CD4-positive, alpha-beta memory T cell (primary cell): ENCODE data around the gene SUSD6. TPM values are rescaled to one million over a fixed set of nuclear protein-coding genes. Genes with fewer than 3 reads are reported as not detected.

Experiments used
- CTCF ChIA-PET: fragments of 350-600 bp; sonication (Branson Sonifier 250); formaldehyde crosslinking; loops from one replicate; lab custom pipeline; 2021; ENCODE audit warnings: inconsistent platforms; ENCODE audit not compliant: partially characterized antibody; lab: Charles Lee
- POLR2A ChIA-PET: fragments of 350-600 bp; sonication (Branson Sonifier 250); formaldehyde crosslinking; loops from one replicate; lab custom pipeline; 2021; ENCODE audit not compliant: partially characterized antibody; lab: Charles Lee
- DNase-seq, 5 donors: peaks; one replicate each; pipeline versions ENCODE4 v3.0.0 to v3.0.0-alpha.2; 2020 to 2022; ENCODE audit warnings: mixed read lengths in 1 of 5
- H3K27ac ChIP-seq: one replicate; pipeline ENCODE4 v1.7.0; 2013; ENCODE audit warnings: low read depth, low read length
- H3K27me3 ChIP-seq: 2 replicates; pipeline ENCODE4 v1.7.0; 2013; ENCODE audit warnings: mild to moderate bottlenecking, low read length, moderate library complexity; ENCODE audit not compliant: insufficient read depth
- H3K36me3 ChIP-seq: 2 replicates; pipeline ENCODE4 v1.7.0; 2013; ENCODE audit warnings: mild to moderate bottlenecking, low read length, moderate library complexity; ENCODE audit not compliant: insufficient read depth
- H3K4me1 ChIP-seq: 2 replicates; pipeline ENCODE4 v1.7.0; 2013; ENCODE audit warnings: mild to moderate bottlenecking, low read length, moderate library complexity; ENCODE audit not compliant: insufficient read depth
- H3K4me3 ChIP-seq, 2 donors: one replicate each; pipeline ENCODE4 v1.7.0; 2013; ENCODE audit warnings: low read length in 2 of 2, mild to moderate bottlenecking in 1 of 2
- H3K9me3 ChIP-seq, 2 donors: one replicate each; pipeline ENCODE4 v1.7.0; 2013; ENCODE audit warnings: low read length in 2 of 2, control low read depth in 1 of 2; ENCODE audit not compliant: control insufficient read depth in 1 of 2
- H3K27ac Mint-ChIP-seq, 7 donors: one replicate each; pipeline ENCODE4 v1.8.0; 2020 to 2021; ENCODE audit warnings: mixed read lengths in 7 of 7, mild to moderate bottlenecking in 6 of 7, inconsistent platforms in 3 of 7, moderate library complexity in 3 of 7
- H3K27me3 Mint-ChIP-seq, 2 donors: one replicate each; pipeline ENCODE4 v1.8.0; 2020 to 2021; ENCODE audit warnings: mixed read lengths in 2 of 2
- H3K36me3 Mint-ChIP-seq, 2 donors: one replicate each; pipeline ENCODE4 v1.8.0; 2020 to 2021; ENCODE audit warnings: mixed read lengths in 2 of 2, inconsistent platforms in 1 of 2, mild to moderate bottlenecking in 1 of 2
- H3K4me1 Mint-ChIP-seq, 4 donors: one replicate each; pipeline ENCODE4 v1.8.0; 2020 to 2021; ENCODE audit warnings: mixed read lengths in 4 of 4, mild to moderate bottlenecking in 1 of 4
- H3K4me3 Mint-ChIP-seq, 8 donors: one replicate each; pipeline ENCODE4 v1.8.0; 2020 to 2021; ENCODE audit warnings: mixed read lengths in 8 of 8, mild to moderate bottlenecking in 7 of 8, moderate library complexity in 6 of 8, inconsistent platforms in 3 of 8
- H3K9me3 Mint-ChIP-seq, 8 donors: one replicate each; pipeline ENCODE4 v1.8.0; 2020 to 2021; ENCODE audit warnings: mixed read lengths in 8 of 8, mild to moderate bottlenecking in 5 of 8, inconsistent platforms in 3 of 8, moderate library complexity in 1 of 8
- intact Hi-C: fragments of 100-400 bp; cut with micrococcal nuclease; formaldehyde crosslinking; loops from one replicate; pipeline ENCODE4 v1.15.1; 2023
- polyA plus RNA-seq, 2 donors: library from polyadenylated mRNA; unstranded; fragments of 300-500 nt; fragmentation: Illumina TruSeq; gene quantifications; one replicate each; pipeline ENCODE4 v1.2.3, GENCODE V29; 2021
- total RNA-seq, 2 experiments: library from RNA; stranded (reverse); gene quantifications; one replicate each; pipeline ENCODE4 v1.2.3, GENCODE V29; 2021

The SUSD6 gene
- total and polyA plus RNA-seq, 4 experiments from 2014 or later: 4.8 to 62.0 (median 36.1) TPM

DNA sequence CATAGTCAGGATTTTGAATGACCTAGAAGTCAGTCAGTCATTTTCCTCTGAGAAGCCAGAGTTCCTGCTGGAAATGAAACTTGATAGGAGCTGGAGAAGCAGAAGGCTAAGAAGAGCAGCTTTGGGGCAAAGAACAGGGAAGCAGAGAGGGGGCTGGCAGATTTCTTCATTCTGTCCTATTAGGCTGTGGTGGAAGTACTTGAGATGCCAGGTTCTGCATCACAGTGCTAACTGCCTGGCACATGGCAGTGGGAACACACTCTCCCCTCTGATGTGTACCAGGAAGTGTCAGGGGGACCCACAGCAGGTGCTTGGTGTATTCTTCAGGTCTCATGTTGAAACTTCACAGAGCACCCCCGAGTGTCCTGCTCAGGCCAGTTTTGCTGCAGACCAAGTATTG lies 61.0 kb downstream of the SUSD6 start:
- H3K4me3 Mint-ChIP-seq: peak overlapping the region in 4 of 8 donors; percentile 21 to 64 (median 57)
- Histone ChIP-seq H3K27ac (peak overlapping the region; percentile 32), H3K27me3 (no peaks in the 10 kb centered on the region), H3K36me3 (no peaks in the 10 kb centered on the region), H3K4me1 (peaks cover 95% of the 10 kb centered on the region), H3K9me3 (no peaks in the 10 kb centered on the region), H3K4me3 (no peak overlapping the region)
- H3K4me1 Mint-ChIP-seq: peaks cover 82 to 96% (median 89%) of the 10 kb centered on the region in 4 donors
- ChIA-PET CTCF (interaction anchor here (1.7 kb wide), 1 partner anchor 55 kb away, joined by 5 read pairs; no protein-coding TSS in a partner anchor), POLR2A (interaction anchor here (0.9 to 8.8 kb wide), 3 partner anchors 10 to 59 kb away, joined by 3 to 99 read pairs (median 7); partner anchors contain the start of gene SUSD6)
- peaks cover 0 to 4% (median 0%) of the 10 kb centered on the region in 8 donors for H3K9me3 Mint-ChIP-seq
- peak overlapping the region; percentile 58 to 87 (median 85) for H3K27ac Mint-ChIP-seq
- H3K27me3 Mint-ChIP-seq: no peaks in the 10 kb centered on the region
- H3K36me3 Mint-ChIP-seq: peaks cover 11 to 27% of the 10 kb centered on the region in 2 donors
- intact Hi-C loops: loop anchor here (2.0 kb wide), 2 partner anchors 36 to 58 kb away; no protein-coding TSS in a partner anchor
- DNase-seq: no peak

DNA sequence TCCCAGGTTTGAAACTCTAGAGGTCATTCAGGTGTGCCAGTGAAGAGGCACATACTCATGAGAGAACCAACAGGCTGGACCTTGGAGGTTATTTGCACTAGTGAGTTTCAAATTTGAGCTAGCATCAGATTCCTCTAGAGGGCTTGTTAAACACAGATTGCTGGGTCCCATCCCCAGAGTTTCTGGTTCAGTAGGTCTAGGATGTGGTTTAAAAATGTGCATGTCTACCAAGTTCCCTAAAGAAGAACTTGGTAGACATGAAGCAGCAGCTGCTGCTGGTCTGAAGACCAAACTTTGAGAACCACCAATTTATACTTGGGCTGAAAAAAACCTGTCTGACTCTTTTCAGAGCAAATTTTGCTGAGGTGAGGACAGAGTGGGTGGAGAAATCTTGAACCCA lies 61.7 kb downstream of the SUSD6 start:
- intact Hi-C loops: loop anchor here (2.0 kb wide), 2 partner anchors 36 to 58 kb away; no protein-coding TSS in a partner anchor
- Mint-ChIP-seq H3K27ac (peak overlapping the region; percentile 56 to 95 (median 83)), H3K4me1 (peaks cover 76 to 89% (median 83%) of the 10 kb centered on the region in 4 donors), H3K9me3 (peaks cover 0 to 1% (median 0%) of the 10 kb centered on the region in 8 donors), H3K36me3 (peaks cover 8 to 27% of the 10 kb centered on the region in 2 donors), H3K4me3 (peak overlapping the region; percentile 29 to 83 (median 70)), H3K27me3 (no peaks in the 10 kb centered on the region)
- POLR2A ChIA-PET: interaction anchor here (0.9 to 8.8 kb wide), 7 partner anchors 9 to 59 kb away, joined by 3 to 99 read pairs (median 3); partner anchors contain the start of gene SUSD6
- CTCF ChIA-PET: interaction anchor here (1.1 to 1.7 kb wide), 3 partner anchors 54 to 92 kb away, joined by 3 to 5 read pairs (median 3); partner anchors contain the start of gene SUSD6
- Histone ChIP-seq H3K4me3 (peak overlapping the region in 1 of 2 donors; percentile 4), H3K27ac (peak overlapping the region; percentile 32), H3K4me1 (peaks cover 90% of the 10 kb centered on the region), H3K27me3 (no peaks in the 10 kb centered on the region), H3K36me3 (no peaks in the 10 kb centered on the region), H3K9me3 (no peaks in the 10 kb centered on the region)
- DNase-seq: peak in 2 of 5 donors; percentile 22 to 42

DNA sequence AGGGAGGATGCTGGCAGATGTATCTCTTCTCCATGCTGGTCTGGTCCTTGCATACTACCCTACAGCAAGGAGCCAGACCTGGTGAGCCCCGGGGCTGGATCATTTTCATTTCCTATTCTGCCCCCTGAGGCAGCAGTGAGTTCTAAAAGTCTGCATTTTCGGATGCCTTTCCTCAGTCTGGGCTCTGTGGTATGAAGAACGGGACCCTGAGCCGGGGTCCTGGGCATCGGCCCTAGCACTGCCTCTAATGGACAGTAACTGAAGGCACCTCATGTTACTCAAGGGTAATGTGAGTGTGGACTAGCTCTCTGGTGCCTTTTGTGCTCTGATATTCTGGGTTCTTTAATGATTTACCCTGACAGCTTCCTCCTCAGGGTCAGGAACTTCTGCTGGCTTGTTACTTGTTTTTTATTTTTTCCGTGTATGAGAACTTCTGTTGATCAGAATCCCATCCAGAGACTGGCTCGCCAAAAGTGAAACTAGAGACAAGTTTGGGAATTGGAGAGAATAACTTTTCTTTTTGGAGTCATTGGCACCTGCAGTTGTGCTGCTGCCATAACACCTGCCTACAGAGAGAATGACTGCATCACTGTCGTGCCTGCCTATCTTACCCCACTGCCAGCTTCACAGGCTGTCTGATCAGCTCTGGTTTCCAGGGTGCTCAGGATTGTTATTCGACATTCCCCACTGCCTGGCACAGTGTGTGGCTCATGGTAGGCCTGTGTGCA lies 62.3 kb downstream of the SUSD6 start:
- ChIA-PET CTCF (interaction anchor here (0.6 to 1.7 kb wide), 9 partner anchors 13 to 1840 kb away, joined by 3 to 6 read pairs (median 3); partner anchors contain the start of gene SUSD6), POLR2A (interaction anchor here (1.0 to 8.8 kb wide), 10 partner anchors 11 to 60 kb away, joined by 3 to 99 read pairs (median 4); partner anchors contain the start of gene SUSD6)
- Mint-ChIP-seq H3K27ac (peak overlapping the region; percentile 56 to 95 (median 83)), H3K4me1 (peaks cover 74 to 84% (median 78%) of the 10 kb centered on the region in 4 donors), H3K27me3 (no peaks in the 10 kb centered on the region), H3K4me3 (peak overlapping the region; percentile 58 to 83 (median 70)), H3K36me3 (peaks cover 8 to 26% of the 10 kb centered on the region in 2 donors), H3K9me3 (peaks cover 0 to under 1% (median 0%) of the 10 kb centered on the region in 8 donors)
- no peaks in the 10 kb centered on the region for H3K36me3 ChIP-seq
- H3K9me3 ChIP-seq: no peaks in the 10 kb centered on the region
- peak overlapping the region; percentile 32 for H3K27ac ChIP-seq
- DNase-seq: no peak
- H3K4me3 ChIP-seq: peak overlapping the region; percentile 4 to 11
- peaks cover 83% of the 10 kb centered on the region for H3K4me1 ChIP-seq
- H3K27me3 ChIP-seq: no peaks in the 10 kb centered on the region
- intact Hi-C loops: loop anchor here (2.0 kb wide), 3 partner anchors 17 to 59 kb away; no protein-coding TSS in a partner anchor

DNA sequence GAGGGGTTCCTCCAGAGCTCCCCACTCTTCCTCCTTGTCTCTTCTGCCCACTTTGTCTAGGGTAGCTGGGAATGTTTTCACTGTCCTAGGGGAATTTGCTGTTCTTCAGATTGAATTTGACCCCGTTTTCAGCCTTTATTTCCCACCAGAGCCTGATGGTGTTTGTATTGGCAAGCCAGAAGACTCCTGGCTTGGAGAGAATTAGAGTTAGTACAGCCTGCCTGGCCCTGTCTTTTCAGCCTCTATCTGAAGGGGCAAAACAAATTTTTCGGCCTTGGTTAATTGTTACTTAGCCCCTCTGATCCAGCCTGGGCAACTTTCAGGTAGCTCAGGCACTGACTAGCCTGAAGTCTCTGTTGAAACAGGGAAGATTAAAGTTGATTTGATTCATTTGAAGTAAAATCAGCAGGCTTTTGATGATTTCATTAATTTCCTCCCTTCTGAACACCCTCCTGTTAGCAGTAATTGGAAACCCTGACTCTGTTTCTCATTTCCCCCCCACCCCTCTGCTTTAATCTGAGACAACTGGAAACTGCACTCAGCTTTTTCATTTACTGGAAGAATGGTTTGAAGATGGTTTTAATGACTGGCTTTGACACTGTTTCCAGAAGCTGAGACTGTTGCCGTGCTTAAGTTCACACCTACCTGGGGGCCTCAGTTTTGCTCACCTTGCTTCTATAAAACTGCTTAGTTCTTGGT lies 63.3 kb downstream of the SUSD6 start:
- Mint-ChIP-seq H3K9me3 (no peaks in the 10 kb centered on the region), H3K36me3 (peaks cover 5 to 23% of the 10 kb centered on the region in 2 donors), H3K4me1 (peaks cover 67 to 74% (median 70%) of the 10 kb centered on the region in 4 donors), H3K27ac (peak overlapping the region; percentile 56 to 93 (median 83)), H3K4me3 (peak overlapping the region in 7 of 8 donors; percentile 43 to 83 (median 69)), H3K27me3 (no peaks in the 10 kb centered on the region)
- H3K27ac ChIP-seq: peak overlapping the region; percentile 32
- H3K4me3 ChIP-seq: no peak overlapping the region
- H3K27me3 ChIP-seq: no peaks in the 10 kb centered on the region
- CTCF ChIA-PET: interaction anchor here (0.6 to 1.6 kb wide), 7 partner anchors 12 to 1841 kb away, joined by 3 to 6 read pairs (median 4); no protein-coding TSS in a partner anchor
- H3K36me3 ChIP-seq: no peaks in the 10 kb centered on the region
- no peak for DNase-seq
- no peaks in the 10 kb centered on the region for H3K9me3 ChIP-seq
- intact Hi-C loops: loop anchor here (2.0 kb wide), 1 partner anchor 18 kb away; no protein-coding TSS in a partner anchor
- POLR2A ChIA-PET: interaction anchor here (1.0 to 8.8 kb wide), 5 partner anchors 10 to 61 kb away, joined by 3 to 99 read pairs (median 4); partner anchors contain the start of gene SUSD6
- peaks cover 77% of the 10 kb centered on the region for H3K4me1 ChIP-seq

DNA sequence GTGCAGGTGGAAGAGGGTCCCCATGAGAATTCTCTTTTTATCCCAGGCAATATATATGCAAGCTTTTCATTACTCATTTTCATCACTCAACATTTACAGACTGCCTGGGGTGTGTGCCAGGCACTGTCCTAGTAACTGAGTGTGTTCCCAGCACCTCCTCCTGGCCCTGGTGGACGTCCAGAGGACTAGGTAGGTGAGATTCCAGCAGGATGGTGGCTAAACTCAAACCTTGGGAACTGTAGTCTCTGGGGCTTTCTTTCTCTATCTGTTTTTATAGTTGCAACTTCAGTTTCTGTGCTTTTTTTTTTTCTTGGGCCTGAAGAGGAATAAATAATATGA lies 63.8 kb downstream of the SUSD6 start:
- peak overlapping the region in 5 of 8 donors; percentile 10 to 83 (median 63) for H3K4me3 Mint-ChIP-seq
- H3K27me3 ChIP-seq: no peaks in the 10 kb centered on the region
- no peaks in the 10 kb centered on the region for H3K36me3 ChIP-seq
- H3K27ac Mint-ChIP-seq: peak overlapping the region in 6 of 7 donors; percentile 56 to 90 (median 78)
- peak overlapping the region; percentile 12 for H3K27ac ChIP-seq
- ChIA-PET POLR2A (interaction anchor here (1.1 to 8.8 kb wide), 4 partner anchors 10 to 61 kb away, joined by 3 to 99 read pairs (median 4); partner anchors contain the start of gene SUSD6), CTCF (interaction anchor here (0.8 to 1.6 kb wide), 3 partner anchors 24 to 71 kb away, joined by 3 to 6 read pairs (median 4); no protein-coding TSS in a partner anchor)
- H3K9me3 Mint-ChIP-seq: no peaks in the 10 kb centered on the region
- intact Hi-C loops: loop anchor here (2.0 kb wide), 1 partner anchor 18 kb away; no protein-coding TSS in a partner anchor
- no peaks in the 10 kb centered on the region for H3K27me3 Mint-ChIP-seq
- H3K4me1 ChIP-seq: peaks cover 77% of the 10 kb centered on the region
- H3K9me3 ChIP-seq: no peaks in the 10 kb centered on the region
- H3K4me3 ChIP-seq: no peak overlapping the region
- H3K36me3 Mint-ChIP-seq: peaks cover 5 to 19% of the 10 kb centered on the region in 2 donors
- no peak for DNase-seq
- H3K4me1 Mint-ChIP-seq: peaks cover 63 to 72% (median 68%) of the 10 kb centered on the region in 4 donors

DNA sequence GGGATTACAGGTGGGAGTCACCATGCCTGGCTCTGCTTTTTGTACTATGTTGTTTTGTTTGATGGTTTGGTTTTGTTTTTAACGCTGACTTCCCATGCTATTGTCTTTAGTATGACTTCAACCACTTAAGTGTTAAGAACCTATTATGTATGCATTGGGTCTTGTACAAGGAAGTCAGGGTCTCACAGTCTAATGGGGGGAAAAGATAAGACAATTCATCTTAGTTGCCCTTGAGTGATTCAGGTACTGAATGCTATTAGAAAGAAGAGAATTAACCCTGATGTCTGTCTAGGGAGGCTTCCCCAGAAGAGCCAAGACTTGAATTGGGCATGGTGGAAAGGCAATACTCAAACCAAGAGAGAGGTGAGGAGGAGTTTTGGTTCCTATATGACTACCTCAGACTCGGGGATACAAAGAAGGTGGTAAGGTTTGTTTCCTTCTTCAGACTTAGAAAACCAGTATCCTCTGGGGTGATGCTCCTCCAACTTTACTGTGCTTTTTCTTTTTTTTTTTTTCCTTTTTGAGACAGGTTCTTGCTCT lies 64.6 kb downstream of the SUSD6 start:
- no peaks in the 10 kb centered on the region for H3K9me3 ChIP-seq
- H3K9me3 Mint-ChIP-seq: no peaks in the 10 kb centered on the region
- H3K4me1 ChIP-seq: peaks cover 77% of the 10 kb centered on the region
- peak overlapping the region in 6 of 8 donors; percentile 30 to 60 (median 42) for H3K4me3 Mint-ChIP-seq
- no peaks in the 10 kb centered on the region for H3K27me3 Mint-ChIP-seq
- no peaks in the 10 kb centered on the region for H3K36me3 ChIP-seq
- no peak overlapping the region for H3K27ac ChIP-seq
- no peaks in the 10 kb centered on the region for H3K27me3 ChIP-seq
- H3K27ac Mint-ChIP-seq: peak overlapping the region; percentile 14 to 86 (median 76)
- no peak overlapping the region for H3K4me3 ChIP-seq
- H3K36me3 Mint-ChIP-seq: peaks cover 6 to 17% of the 10 kb centered on the region in 2 donors
- POLR2A ChIA-PET: interaction anchor here (8.8 kb wide), 1 partner anchor 62 kb away, joined by 99 read pairs; the partner anchor contains the start of gene SUSD6
- intact Hi-C loops: loop anchor here (2.0 kb wide), 1 partner anchor 19 kb away; no protein-coding TSS in a partner anchor
- no peak for DNase-seq
- peaks cover 63 to 72% (median 67%) of the 10 kb centered on the region in 4 donors for H3K4me1 Mint-ChIP-seq
- CTCF ChIA-PET: no interaction called here
